AG09319 (cell line): ENCODE results near the gene APEH.

Experiments used
- DNase-seq: peaks from one replicate; pipeline ENCODE4 v3.0.0-alpha.2; 2010; ENCODE audit warnings: low read depth; ENCODE audit errors: extremely low read depth
- TF ChIP-seq, protein P1 (sequence below): IDR thresholded peaks from 2 replicates; pipeline ENCODE4 v1.5.1; 2011; ENCODE audit warnings: low read depth, mild to moderate bottlenecking, inconsistent platforms, low read length, moderate library complexity

Gene APEH

DNA sequence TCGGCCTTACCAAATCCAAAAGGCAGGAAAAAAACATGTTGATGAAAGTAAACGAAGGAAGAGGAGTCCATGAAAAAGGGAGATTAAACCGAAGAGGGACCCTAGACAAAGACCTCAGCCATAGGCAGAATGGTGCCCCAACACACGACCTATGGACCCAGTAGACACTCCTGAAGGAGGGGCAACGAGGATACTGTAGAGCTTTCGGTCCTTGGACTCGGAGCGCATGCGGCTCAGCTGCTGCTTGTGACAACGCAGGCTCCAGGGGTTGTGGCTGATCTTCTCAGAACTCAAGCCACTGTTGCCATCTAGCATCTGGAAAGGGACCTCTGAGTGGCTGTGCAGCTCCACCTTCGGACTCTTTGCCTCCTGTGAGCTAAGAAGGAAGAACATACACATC, 58.4 kb downstream of the APEH start:
- no peak for DNase-seq
- TF ChIP-seq, protein P1, sequence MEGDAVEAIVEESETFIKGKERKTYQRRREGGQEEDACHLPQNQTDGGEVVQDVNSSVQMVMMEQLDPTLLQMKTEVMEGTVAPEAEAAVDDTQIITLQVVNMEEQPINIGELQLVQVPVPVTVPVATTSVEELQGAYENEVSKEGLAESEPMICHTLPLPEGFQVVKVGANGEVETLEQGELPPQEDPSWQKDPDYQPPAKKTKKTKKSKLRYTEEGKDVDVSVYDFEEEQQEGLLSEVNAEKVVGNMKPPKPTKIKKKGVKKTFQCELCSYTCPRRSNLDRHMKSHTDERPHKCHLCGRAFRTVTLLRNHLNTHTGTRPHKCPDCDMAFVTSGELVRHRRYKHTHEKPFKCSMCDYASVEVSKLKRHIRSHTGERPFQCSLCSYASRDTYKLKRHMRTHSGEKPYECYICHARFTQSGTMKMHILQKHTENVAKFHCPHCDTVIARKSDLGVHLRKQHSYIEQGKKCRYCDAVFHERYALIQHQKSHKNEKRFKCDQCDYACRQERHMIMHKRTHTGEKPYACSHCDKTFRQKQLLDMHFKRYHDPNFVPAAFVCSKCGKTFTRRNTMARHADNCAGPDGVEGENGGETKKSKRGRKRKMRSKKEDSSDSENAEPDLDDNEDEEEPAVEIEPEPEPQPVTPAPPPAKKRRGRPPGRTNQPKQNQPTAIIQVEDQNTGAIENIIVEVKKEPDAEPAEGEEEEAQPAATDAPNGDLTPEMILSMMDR = no peak

DNA sequence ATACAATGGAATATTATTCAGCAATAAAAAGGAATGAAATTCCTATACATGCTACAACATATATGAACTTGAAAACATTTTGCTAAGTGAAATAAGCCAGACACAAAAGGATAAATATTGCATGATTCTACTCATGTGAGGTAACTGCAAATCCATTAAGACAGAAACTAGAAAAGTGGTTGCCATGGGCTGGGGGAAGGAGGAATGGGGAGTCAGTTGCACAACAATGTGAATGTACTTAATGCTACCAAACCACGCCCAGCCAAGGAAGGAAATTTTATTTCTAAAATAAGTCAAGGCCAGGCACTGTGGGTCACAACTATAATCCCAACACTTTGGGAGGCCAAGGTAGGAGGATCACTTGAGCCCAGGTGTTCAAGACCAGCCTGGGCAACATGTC, 59.4 kb downstream of the APEH start:
- TF ChIP-seq, protein P1 = no peak
- no peak for DNase-seq
